Kasumi-1 (cell line): ENCODE results near the gene GRM4.

Source experiments
- DNase-seq, 2 experiments: peaks; one replicate each; lab custom pipeline; 2025; lab: John Stamatoyannopoulos, UW

GRM4 gene

GRCh38 chr6:34143196-34143883, 2.5 kb downstream of the GRM4 start:
- DNase-seq = no peak

GRCh38 chr6:34142061-34142998, 3.6 kb downstream of the GRM4 start:
- DNase-seq = no peak

- DNase-seq = no peak
Observed at GRCh38 chr6:34140075-34140474, 5.8 kb downstream of the GRM4 start.

GRCh38 chr6:34138914-34139510, 6.9 kb downstream of the GRM4 start:
- DNase-seq = peak in 1 of 2 experiments; percentile 13

GRCh38 chr6:34138191-34138590, 7.7 kb downstream of the GRM4 start:
- DNase-seq = no peak

- no peak for DNase-seq
Observed at GRCh38 chr6:34135541-34135940, 10.3 kb downstream of the GRM4 start.

GRCh38 chr6:34132486-34133185, 13.3 kb downstream of the GRM4 start:
- peak; percentile 24 to 30 for DNase-seq

- no peak for DNase-seq
Observed at GRCh38 chr6:34131326-34132290, 14.3 kb downstream of the GRM4 start.

- DNase-seq = no peak
Observed at GRCh38 chr6:34130862-34131261, 15.0 kb downstream of the GRM4 start.

- DNase-seq = no peak
Observed at GRCh38 chr6:34129753-34130152, 16.1 kb downstream of the GRM4 start.

GRCh38 chr6:34128045-34128444, 17.8 kb downstream of the GRM4 start:
- DNase-seq = no peak

GRCh38 chr6:34126419-34126818, 19.5 kb downstream of the GRM4 start:
- no peak for DNase-seq

GRCh38 chr6:34125939-34126338, 19.9 kb downstream of the GRM4 start:
- DNase-seq = no peak

- no peak for DNase-seq
Observed at GRCh38 chr6:34120953-34121675, 24.8 kb downstream of the GRM4 start.

GRCh38 chr6:34115915-34116314, 30.0 kb downstream of the GRM4 start:
- no peak for DNase-seq

GRCh38 chr6:34115403-34115795, 30.5 kb downstream of the GRM4 start:
- peak in 1 of 2 experiments; percentile 4 for DNase-seq

- no peak for DNase-seq
Observed at GRCh38 chr6:34114695-34115402, 31.0 kb downstream of the GRM4 start.

GRCh38 chr6:34113532-34113931, 32.4 kb downstream of the GRM4 start:
- no peak for DNase-seq

GRCh38 chr6:34112126-34112525, 33.8 kb downstream of the GRM4 start:
- DNase-seq = no peak

- DNase-seq = no peak
Observed at GRCh38 chr6:34110610-34111009, 35.3 kb downstream of the GRM4 start.
